Left lung (tissue), 10 donors: ENCODE data around the gene RNFT2. TPM values are rescaled to one million over a fixed set of nuclear protein-coding genes. Genes with fewer than 3 reads are reported as not detected.

ENCODE experiments used
- ATAC-seq: fragments of 200-7000 bp; cut with Tn5 transposase; one replicate; pipeline ENCODE4 v1.9.1; 2020; ENCODE audit warnings: moderate library complexity
- DNase-seq, 4 donors: peaks; one replicate each; pipeline ENCODE4 v3.0.0-alpha.2; 2013 to 2020
- H3K27ac ChIP-seq, 2 donors: fragments of 200-600 bp; sonication (generic) in 1 of 2; one replicate each; pipeline versions ENCODE4 v1.5.0 to v1.8.0; 2020 to 2021
- H3K27me3 ChIP-seq, 2 donors: fragments of 200-600 bp; sonication (generic) in 1 of 2; one replicate each; pipeline versions ENCODE4 v1.5.0 to v1.8.0; 2020 to 2021
- H3K36me3 ChIP-seq, 2 donors: fragments of 200-600 bp; sonication (generic) in 1 of 2; one replicate each; pipeline versions ENCODE4 v1.5.0 to v1.8.0; 2020 to 2021
- H3K4me1 ChIP-seq, 2 donors: fragments of 200-600 bp; one replicate each; pipeline ENCODE4 v1.8.0; 2021
- H3K4me3 ChIP-seq, 2 donors: fragments of 200-600 bp; sonication (generic) in 1 of 2; one replicate each; pipeline versions ENCODE4 v1.5.0 to v1.8.0; 2020 to 2021; ENCODE audit warnings: mild to moderate bottlenecking in 1 of 2
- H3K9me3 ChIP-seq, 2 donors: fragments of 200-600 bp; sonication (generic) in 1 of 2; one replicate each; pipeline versions ENCODE4 v1.5.0 to v1.8.0; 2020 to 2021
- CTCF ChIP-seq, 2 donors: fragments of 200-600 bp; sonication (generic) in 1 of 2; IDR thresholded peaks; one replicate each; pipeline versions ENCODE4 v1.5.0 to v1.8.0; 2021; ENCODE audit warnings: antibody characterized with exemption in 2 of 2
- intact Hi-C, 2 donors: fragments of 100-400 bp; cut with DNase I; formaldehyde crosslinking; loops; one replicate each; pipeline versions ENCODE4 v1.11.2 to v1.14.2; 2022
- polyA plus RNA-seq, 6 donors: library from polyadenylated mRNA; unstranded; fragments of 120-200 nt; gene quantifications; one replicate each; pipeline ENCODE4 v1.2.1, GENCODE V29; 2013; ENCODE audit not compliant: insufficient read length in 6 of 6
- total RNA-seq, 2 donors: library from RNA; stranded (reverse); fragmentation: NEBNext Ultra II Directional; extraction: Animal tissue kit (Norgen Biotek cat#: 25700); gene quantifications; one replicate each; pipeline ENCODE4 v1.2.1, GENCODE V29; 2021
- donor health status: DM: no; HTN: yes; CAD: no.
- donor health status: DM: no; HTN: no; CAD: no.

Gene RNFT2
- total and polyA plus RNA-seq, 8 donors: 3.4 to 5.5 (median 3.9) TPM

GRCh38 chr12:116855744-116856470, 117.8 kb downstream of the RNFT2 start:
- no peak for ATAC-seq
- Histone ChIP-seq H3K9me3 (no peaks in the 10 kb centered on the region), H3K4me1 (no peaks in the 10 kb centered on the region), H3K27ac (no peak overlapping the region), H3K4me3 (no peak overlapping the region), H3K27me3 (peaks cover 0 to 54% of the 10 kb centered on the region in 2 donors), H3K36me3 (no peaks in the 10 kb centered on the region)
- no peak for TF ChIP-seq CTCF (IDR thresholded peaks at IDR 0.05)
- DNase-seq: no peak
- intact Hi-C loops: no loop called here

- H3K36me3 ChIP-seq: no peaks in the 10 kb centered on the region
- intact Hi-C loops: no loop called here
- peaks cover 0 to 62% of the 10 kb centered on the region in 2 donors for H3K27me3 ChIP-seq
- no peak overlapping the region for H3K4me3 ChIP-seq
- no peaks in the 10 kb centered on the region for H3K4me1 ChIP-seq
- H3K27ac ChIP-seq: no peak overlapping the region
- DNase-seq (no peak), ATAC-seq (no peak)
- H3K9me3 ChIP-seq: no peaks in the 10 kb centered on the region
- TF ChIP-seq CTCF (IDR thresholded peaks at IDR 0.05): no peak
These were observed 118.6 kb downstream of the RNFT2 start for GRCh38 chr12:116856729-116857128.

- peaks cover 0 to 82% of the 10 kb centered on the region in 2 donors for H3K27me3 ChIP-seq
- no peak for ATAC-seq
- intact Hi-C loops: no loop called here
- no peaks in the 10 kb centered on the region for H3K9me3 ChIP-seq
- TF ChIP-seq CTCF (IDR thresholded peaks at IDR 0.05): no peak
- H3K4me1 ChIP-seq: no peaks in the 10 kb centered on the region
- no peaks in the 10 kb centered on the region for H3K36me3 ChIP-seq
- no peak overlapping the region for H3K27ac ChIP-seq
- no peak overlapping the region for H3K4me3 ChIP-seq
- DNase-seq: no peak
These were observed 121.0 kb downstream of the RNFT2 start for GRCh38 chr12:116859079-116859478.

GRCh38 chr12:116860263-116860662, 122.1 kb downstream of the RNFT2 start:
- no peaks in the 10 kb centered on the region for H3K4me1 ChIP-seq
- H3K27me3 ChIP-seq: peaks cover 0 to 92% of the 10 kb centered on the region in 2 donors
- no peaks in the 10 kb centered on the region for H3K9me3 ChIP-seq
- H3K36me3 ChIP-seq: no peaks in the 10 kb centered on the region
- DNase-seq (no peak), ATAC-seq (no peak)
- H3K27ac ChIP-seq: no peak overlapping the region
- TF ChIP-seq CTCF (IDR thresholded peaks at IDR 0.05): no peak
- no peak overlapping the region for H3K4me3 ChIP-seq
- intact Hi-C loops: no loop called here

- H3K9me3 ChIP-seq: no peaks in the 10 kb centered on the region
- no peak overlapping the region for H3K4me3 ChIP-seq
- H3K4me1 ChIP-seq: no peaks in the 10 kb centered on the region
- TF ChIP-seq CTCF (IDR thresholded peaks at IDR 0.05): no peak
- no peaks in the 10 kb centered on the region for H3K36me3 ChIP-seq
- DNase-seq (no peak), ATAC-seq (no peak)
- intact Hi-C loops: no loop called here
- H3K27ac ChIP-seq: no peak overlapping the region
- H3K27me3 ChIP-seq: peaks cover 0 to 88% of the 10 kb centered on the region in 2 donors
These were observed 123.2 kb downstream of the RNFT2 start for GRCh38 chr12:116861320-116861719.
